Neural cell (in vitro differentiated cells): ENCODE measurements around the gene CST1. TPM values are rescaled to one million over a fixed set of nuclear protein-coding genes. Genes with fewer than 3 reads are reported as not detected.

Source experiments
- H2AFZ ChIP-seq: fragments of 200-600, 300-800 bp; sonication (generic), shearing (Covaris generic); 2 replicates; pipeline ENCODE4 v1.6.0; 2014; ENCODE audit warnings: low read depth, mild to moderate bottlenecking, antibody characterized with exemption, low read length, moderate library complexity
- H3F3A ChIP-seq: fragments of 200-600 bp; shearing (Covaris generic); 2 replicates; pipeline ENCODE4 v1.6.1; 2016; ENCODE audit warnings: mild to moderate bottlenecking, moderate library complexity, mixed read lengths, antibody characterized with exemption, low read length; ENCODE audit not compliant: insufficient read depth, poor library complexity, severe bottlenecking
- H3K27ac ChIP-seq: fragments of 200-600, 300-800 bp; sonication (generic), shearing (Covaris generic); 2 replicates; pipeline ENCODE4 v1.5.1; 2014; ENCODE audit warnings: mild to moderate bottlenecking, low read length, moderate library complexity
- H3K27me3 ChIP-seq: fragments of 300-800, 200-600 bp; sonication (generic), shearing (Covaris generic); 2 replicates; pipeline ENCODE4 v1.6.0; 2014; ENCODE audit warnings: mild to moderate bottlenecking, low read depth, low read length, moderate library complexity; ENCODE audit not compliant: insufficient read depth
- H3K36me3 ChIP-seq: fragments of 300-800, 200-600 bp; sonication (generic), shearing (Covaris generic); 2 replicates; pipeline ENCODE4 v1.5.1; 2014; ENCODE audit warnings: mild to moderate bottlenecking, antibody characterized with exemption, low read length, moderate library complexity; ENCODE audit not compliant: insufficient read depth
- H3K4me2 ChIP-seq: fragments of 300-800, 200-600 bp; sonication (generic), shearing (Covaris generic); 2 replicates; pipeline ENCODE4 v1.6.0; 2014; ENCODE audit warnings: mild to moderate bottlenecking, low read length
- H3K4me3 ChIP-seq: fragments of 300-800, 200-600 bp; sonication (generic), shearing (Covaris generic); 2 replicates; pipeline ENCODE4 v1.5.1; 2014; ENCODE audit warnings: mild to moderate bottlenecking, low read length, moderate library complexity
- H3K79me2 ChIP-seq: fragments of 200-600 bp; shearing (Covaris generic); replicated peaks from 2 replicates; pipeline ENCODE4 v1.6.0; 2014; ENCODE audit warnings: mild to moderate bottlenecking, low read length, moderate library complexity; ENCODE audit not compliant: insufficient read depth
- H3K9ac ChIP-seq: fragments of 300-800, 200-600 bp; sonication (generic), shearing (Covaris generic); 2 replicates; pipeline ENCODE4 v1.6.1; 2016; ENCODE audit warnings: mild to moderate bottlenecking, low read length, mixed read lengths
- H3K9me2 ChIP-seq: fragments of 200-600 bp; shearing (Covaris generic); 2 replicates; pipeline ENCODE4 v1.6.1; 2016; ENCODE audit warnings: mild to moderate bottlenecking, low read length, mixed read lengths; ENCODE audit not compliant: insufficient read depth
- H3K9me3 ChIP-seq: fragments of 200-600, 300-800 bp; sonication (generic), shearing (Covaris generic); 2 replicates; pipeline ENCODE4 v1.6.1; 2016; ENCODE audit warnings: mild to moderate bottlenecking, mixed run types, low read length, moderate library complexity, mixed read lengths
- H4K20me1 ChIP-seq: fragments of 200-600 bp; shearing (Covaris generic); 2 replicates; pipeline ENCODE4 v1.6.1; 2016; ENCODE audit warnings: mild to moderate bottlenecking, mixed run types; ENCODE audit not compliant: insufficient read depth
- CTCF ChIP-seq: fragments of 450-650 bp; IDR thresholded peaks from 2 replicates; pipeline ENCODE4 v1.5.1; 2014; ENCODE audit warnings: antibody characterized with exemption, mild to moderate bottlenecking, moderate library complexity; ENCODE audit not compliant: poor library complexity, severe bottlenecking
- EP300 ChIP-seq: fragments of 450-650 bp; conservative IDR thresholded peaks from 2 replicates; pipeline ENCODE4 v1.6.1; 2014; ENCODE audit warnings: antibody characterized with exemption, mild to moderate bottlenecking, moderate library complexity; ENCODE audit not compliant: poor library complexity, severe bottlenecking
- EZH2 ChIP-seq: fragments of 200-600, 300-800 bp; shearing (Covaris generic), sonication (generic); IDR thresholded peaks from 2 replicates; pipeline ENCODE4 v1.6.1; 2014; ENCODE audit warnings: antibody characterized with exemption, low read length, borderline replicate concordance, mild to moderate bottlenecking; ENCODE audit not compliant: insufficient read depth, poor library complexity, severe bottlenecking
- MXI1 ChIP-seq: fragments of 450-650 bp; conservative IDR thresholded peaks from 2 replicates; pipeline ENCODE4 v1.6.1; 2014; ENCODE audit warnings: antibody characterized with exemption, mild to moderate bottlenecking; ENCODE audit not compliant: poor library complexity, severe bottlenecking
- POLR2AphosphoS5 ChIP-seq: IDR thresholded peaks from 2 replicates; pipeline ENCODE4 v1.6.1; 2012
- RAD21 ChIP-seq: fragments of 450-650 bp; conservative IDR thresholded peaks from 2 replicates; pipeline ENCODE4 v1.6.1; 2014; ENCODE audit warnings: antibody characterized with exemption, mild to moderate bottlenecking, moderate library complexity
- REST ChIP-seq: IDR thresholded peaks from 2 replicates; pipeline ENCODE4 v1.6.1; 2012; ENCODE audit warnings: borderline replicate concordance
- SMC3 ChIP-seq: fragments of 450-650 bp; conservative IDR thresholded peaks from 2 replicates; pipeline ENCODE4 v1.6.1; 2014; ENCODE audit warnings: antibody characterized with exemption, mild to moderate bottlenecking, moderate library complexity; ENCODE audit not compliant: poor library complexity
- TAF1 ChIP-seq: IDR thresholded peaks from 2 replicates; pipeline ENCODE4 v1.6.1; 2012; ENCODE audit warnings: low read depth
- polyA plus RNA-seq: library from polyadenylated mRNA; depleted of rRNA; stranded (reverse); fragments of >200 nt; gene quantifications from 2 replicates; pipeline ENCODE4 v1.2.3, GENCODE V29; 2014

The CST1 gene
- polyA plus RNA-seq, 1 donor from 2014 or later: not detected

GRCh38 chr20:23776067-23776771 is 25.5 kb upstream of the CST1 start:
- H3K4me3 ChIP-seq: no peak overlapping the region
- no peaks in the 10 kb centered on the region for H3F3A ChIP-seq
- no peaks in the 10 kb centered on the region for H3K27me3 ChIP-seq
- H3K9me3 ChIP-seq: no peaks in the 10 kb centered on the region
- no peaks in the 10 kb centered on the region for H3K79me2 ChIP-seq
- H3K9me2 ChIP-seq: no peaks in the 10 kb centered on the region
- H3K27ac ChIP-seq: no peak overlapping the region
- H2AFZ ChIP-seq: no peak overlapping the region
- H3K9ac ChIP-seq: no peak overlapping the region
- no peak overlapping the region for H3K4me2 ChIP-seq
- H4K20me1 ChIP-seq: no peaks in the 10 kb centered on the region
- H3K36me3 ChIP-seq: no peaks in the 10 kb centered on the region
- no peak for TF ChIP-seq TAF1
- no peak for TF ChIP-seq REST
- TF ChIP-seq SMC3: no peak
- no peak for TF ChIP-seq MXI1
- no peak for TF ChIP-seq EP300
- no peak for TF ChIP-seq EZH2
- TF ChIP-seq CTCF: no peak
- TF ChIP-seq RAD21: no peak
- no peak for TF ChIP-seq POLR2AphosphoS5

GRCh38 chr20:23774081-23774480 is 23.3 kb upstream of the CST1 start:
- Histone ChIP-seq H3K9me3 (no peaks in the 10 kb centered on the region), H3K4me2 (no peak overlapping the region), H3K27me3 (no peaks in the 10 kb centered on the region)

More at GRCh38 chr20:23774081-23774480, 23.3 kb upstream of the CST1 start:
- no peaks in the 10 kb centered on the region for H3K36me3 ChIP-seq
- no peak overlapping the region for H3K4me3 ChIP-seq
- TF ChIP-seq EP300 (no peak), EZH2 (no peak), CTCF (no peak), SMC3 (no peak), POLR2AphosphoS5 (no peak), MXI1 (no peak), RAD21 (no peak), REST (no peak)
- no peak overlapping the region for H2AFZ ChIP-seq
- H3K9ac ChIP-seq: no peak overlapping the region
- no peaks in the 10 kb centered on the region for H3F3A ChIP-seq
- H3K79me2 ChIP-seq: no peaks in the 10 kb centered on the region
- no peaks in the 10 kb centered on the region for H3K9me2 ChIP-seq
- no peaks in the 10 kb centered on the region for H4K20me1 ChIP-seq
- H3K27ac ChIP-seq: no peak overlapping the region
